Panc1 (cell line): ENCODE measurements around the gene RAPGEF1. TPM values are rescaled to one million over a fixed set of nuclear protein-coding genes. Genes with fewer than 3 reads are reported as not detected.

Experiments
- ATAC-seq: fragments of 200-7000 bp; cut with Tn5 transposase; 2 replicates; pipeline ENCODE4 v1.9.1; 2020; ENCODE audit warnings: mild to moderate bottlenecking, moderate library complexity
- BruUV-seq: library from RNA; stranded (reverse); fragments of 400-500 nt; replicated peaks from 2 replicates; lab custom pipeline; 2021; lab: Mats Ljungman, UMichigan
- CTCF ChIA-PET: fragments of 300-600 bp; sonication (Branson Sonifier 250); formaldehyde crosslinking; loops from one replicate; lab custom pipeline; 2022; ENCODE audit warnings: antibody characterized with exemption; lab: Charles Lee
- POLR2A ChIA-PET: fragments of 300-600 bp; sonication (Branson Sonifier 250); formaldehyde crosslinking; loops from one replicate; lab custom pipeline; 2022; ENCODE audit warnings: antibody characterized with exemption; lab: Charles Lee
- DNase-seq: peaks from one replicate; pipeline ENCODE4 v3.0.0-alpha.2; 2010; ENCODE audit warnings: low read depth, low spot score
- H3K27ac ChIP-seq: 2 replicates; pipeline ENCODE4 v1.5.1; 2011; ENCODE audit warnings: mild to moderate bottlenecking, low read length, inconsistent platforms
- H3K27me3 ChIP-seq: fragments of 200-500 bp; sonication (Bioruptor generic); 2 replicates; pipeline ENCODE4 v1.6.0; 2014; ENCODE audit warnings: low read length, inconsistent platforms; ENCODE audit not compliant: control insufficient read depth, insufficient read depth
- H3K36me3 ChIP-seq: fragments of 200-500 bp; sonication (Bioruptor generic); 2 replicates; pipeline ENCODE4 v1.5.1; 2014; ENCODE audit warnings: inconsistent platforms, mild to moderate bottlenecking, low read length, moderate library complexity; ENCODE audit not compliant: control insufficient read depth, insufficient read depth
- H3K4me1 ChIP-seq: 2 replicates; pipeline ENCODE4 v1.5.1; 2011; ENCODE audit warnings: inconsistent platforms, mild to moderate bottlenecking, low read length, moderate library complexity; ENCODE audit not compliant: control insufficient read depth, insufficient read depth
- H3K4me3 ChIP-seq, 2 experiments: 2 replicates each; pipeline ENCODE4 v1.5.1; 2011 to 2012; ENCODE audit warnings: low read depth in 2 of 2, low read length in 2 of 2, mild to moderate bottlenecking in 2 of 2, inconsistent platforms in 1 of 2, moderate library complexity in 1 of 2
- H3K9me3 ChIP-seq: fragments of 200-500 bp; sonication (Bioruptor generic); 2 replicates; pipeline ENCODE4 v1.5.1; 2014; ENCODE audit warnings: low read depth, mild to moderate bottlenecking, inconsistent platforms, low read length, moderate library complexity; ENCODE audit not compliant: control insufficient read depth, insufficient read depth
- CTCF ChIP-seq: fragments of 450-650 bp; IDR thresholded peaks from 2 replicates; pipeline ENCODE4 v1.5.1; 2017; ENCODE audit warnings: mild to moderate bottlenecking
- POLR2AphosphoS5 ChIP-seq: IDR thresholded peaks from 2 replicates; pipeline ENCODE4 v1.6.1; 2012; ENCODE audit warnings: mild to moderate bottlenecking, low read depth, low read length, moderate library complexity
- REST ChIP-seq, 2 experiments: IDR thresholded peaks; 2 replicates each; pipeline ENCODE4 v1.6.1; 2011 to 2012; ENCODE audit warnings: low read depth in 2 of 2, control low read depth in 1 of 2, low read length in 1 of 2, mild to moderate bottlenecking in 1 of 2, moderate library complexity in 1 of 2; ENCODE audit not compliant: insufficient read depth in 1 of 2
- SIN3A ChIP-seq: IDR thresholded peaks from 2 replicates; pipeline ENCODE4 v1.6.1; 2012; ENCODE audit warnings: low read depth, mild to moderate bottlenecking, low read length, moderate library complexity, borderline replicate concordance; ENCODE audit not compliant: insufficient read depth
- TCF7L2 ChIP-seq: IDR thresholded peaks from 2 replicates; pipeline ENCODE4 v1.6.1; 2011; ENCODE audit warnings: mild to moderate bottlenecking, low read depth, low read length, inconsistent platforms
- in situ Hi-C: cut with HindIII; loops from 2 replicates; pipeline ENCODE4 v1.10.0; 2016; ENCODE audit warnings: low sequenced_read_pairs, low pct_unique_long_range_greater_than_20kb
- intact Hi-C: fragments of 100-400 bp; cut with micrococcal nuclease; formaldehyde crosslinking; loops from one replicate; pipeline ENCODE4 v1.10.0; 2022; ENCODE audit not compliant: unreplicated experiment
- total RNA-seq: library from RNA; stranded (reverse); gene quantifications from one replicate; pipeline ENCODE4 v1.2.1, GENCODE V29; 2021; ENCODE audit not compliant: unreplicated experiment

Gene RAPGEF1
- total RNA-seq, 1 experiment from 2014 or later = 86.8 TPM

GRCh38 chr9:131590907-131591844 is 148.7 kb downstream of the RAPGEF1 start:
- Histone ChIP-seq H3K27me3 (no peaks in the 10 kb centered on the region), H3K4me3 (no peak overlapping the region), H3K27ac (no peak overlapping the region), H3K36me3 (no peaks in the 10 kb centered on the region), H3K4me1 (no peaks in the 10 kb centered on the region; the same call in 1 of the 2 replicates), H3K9me3 (no peaks in the 10 kb centered on the region)
- BruUV-seq = no TSS peak
- CTCF ChIA-PET = no interaction called here
- DNase-seq (peak; percentile 38), ATAC-seq (peak; percentile 94)
- POLR2A ChIA-PET = no interaction called here
- TF ChIP-seq POLR2AphosphoS5 (no peak), CTCF (peak; percentile 88)
- intact Hi-C loops = loop anchor here (5.0 kb wide), 1 partner anchor 151 kb away; the partner anchor contains the start of gene RAPGEF1
- in situ Hi-C loops = no loop called here

GRCh38 chr9:131590449-131590848 is 149.4 kb downstream of the RAPGEF1 start:
- no peak for TF ChIP-seq POLR2AphosphoS5
- TF ChIP-seq TCF7L2 = no peak
- no peak for TF ChIP-seq REST (IDR thresholded peaks at IDR 0.05; ENCODE audit: insufficient read depth in 1 of 2, low read depth in 2 of 2, low read length in 1 of 2)
- TF ChIP-seq CTCF = no peak
- no peak for TF ChIP-seq SIN3A
- no peak overlapping the region for H3K4me3 ChIP-seq
- no peak overlapping the region for H3K27ac ChIP-seq
- H3K4me1 ChIP-seq = no peaks in the 10 kb centered on the region; the same call in 1 of the 2 replicates
- H3K36me3 ChIP-seq = no peaks in the 10 kb centered on the region
- in situ Hi-C loops = no loop called here
- H3K9me3 ChIP-seq = no peaks in the 10 kb centered on the region
- no peak for DNase-seq
- H3K27me3 ChIP-seq = no peaks in the 10 kb centered on the region
- POLR2A ChIA-PET = no interaction called here
- CTCF ChIA-PET = no interaction called here
- no TSS peak for BruUV-seq
- intact Hi-C loops = loop anchor here (5.0 kb wide), 1 partner anchor 152 kb away; the partner anchor contains the start of gene RAPGEF1
- no peak for ATAC-seq
